Activated CD4-positive, CD25-positive, alpha-beta regulatory T cell treated with anti-CD3 and anti-CD28 coated beads, Interleukin-2, amount 50 U/mL, for 24 hours (primary cell): ENCODE measurements around the gene MAP3K8.
"Not testable (repeated sequence)": the region's sequence is repeated elsewhere in the genome, so short reads cannot be mapped to it uniquely, and the experiment has no call there.

ENCODE experiments used
- ATAC-seq, 2 donors: fragments of 150-1000 bp; cut with Tn5 transposase; one replicate each; pipeline ENCODE4 v1.10.0; 2021; ENCODE audit warnings: mild to moderate bottlenecking in 1 of 2, moderate library complexity in 1 of 2

Gene MAP3K8

DNA sequence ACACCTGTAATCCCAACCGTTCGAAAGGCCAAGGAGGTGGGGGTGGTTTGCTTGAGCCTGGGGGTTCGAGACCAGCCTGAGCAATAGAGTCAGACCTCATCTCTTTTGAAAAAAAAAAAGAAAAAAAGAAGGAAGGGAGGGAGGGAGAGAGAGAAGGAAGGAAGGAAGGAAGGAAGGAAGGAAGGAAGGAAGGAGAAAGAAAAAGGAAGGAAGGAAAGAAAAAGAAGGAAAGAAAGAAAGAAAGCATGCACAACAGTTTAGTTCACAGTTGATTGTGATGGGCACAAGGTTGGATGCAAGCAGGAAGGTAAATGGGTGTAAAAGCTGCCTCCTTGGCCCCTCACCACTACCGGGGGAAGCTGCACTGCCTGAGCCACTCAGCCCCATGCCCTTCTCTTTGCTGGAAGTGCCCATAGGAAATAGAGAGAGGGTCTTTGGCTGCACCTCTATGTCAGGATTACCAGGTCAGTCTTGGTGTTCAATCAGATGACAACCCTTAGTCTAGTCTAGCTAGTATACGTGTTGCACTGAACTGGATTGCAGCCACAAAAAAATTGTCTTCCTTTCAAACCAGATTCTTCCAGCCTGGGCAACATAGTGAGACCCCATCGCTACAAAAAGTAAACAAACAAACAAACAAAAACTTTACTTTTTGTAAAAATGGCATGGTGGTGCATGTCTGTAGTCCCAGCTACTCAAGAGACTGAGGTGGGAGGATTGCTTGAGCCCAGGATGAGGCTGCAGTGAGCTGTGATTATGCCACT, 20.0 kb downstream of the MAP3K8 start:
- ATAC-seq, result no peak

DNA sequence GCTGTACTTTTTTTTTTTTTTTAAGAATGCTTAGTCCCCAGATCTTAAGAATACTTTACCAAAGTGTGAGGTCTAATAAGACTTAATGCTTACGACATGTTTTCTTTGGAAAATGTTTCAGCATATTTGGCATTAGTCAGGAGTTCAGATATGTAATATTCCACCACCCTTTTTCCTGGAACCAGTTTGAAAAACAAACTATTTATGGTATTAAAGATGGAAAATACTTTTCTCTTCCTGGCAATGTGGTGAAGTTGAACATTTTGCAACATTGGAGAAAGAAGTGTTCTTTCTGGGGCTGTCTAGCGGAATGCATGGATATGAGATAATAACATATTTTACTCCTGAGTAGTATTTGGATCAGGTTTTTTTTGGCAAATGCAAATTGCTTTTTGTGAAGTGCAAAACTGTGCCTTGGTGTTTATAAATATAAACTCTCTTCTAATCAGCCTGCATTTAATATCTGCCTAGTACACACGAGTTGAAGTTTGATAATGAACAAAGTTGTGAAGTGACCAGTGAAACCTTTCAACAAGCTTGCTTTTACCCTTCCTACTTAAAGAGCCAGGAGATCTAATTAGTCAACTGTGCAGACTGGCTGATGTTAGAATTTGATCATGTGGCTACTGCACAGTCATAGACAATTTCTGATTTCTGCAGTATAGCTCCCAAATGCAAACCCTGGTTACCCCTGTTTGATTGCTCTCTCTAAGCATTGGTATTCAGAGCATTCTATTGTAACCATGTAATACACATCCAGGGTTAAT, 20.9 kb downstream of the MAP3K8 start:
- ATAC-seq, result peak in 1 of 2 donors; percentile 7

DNA sequence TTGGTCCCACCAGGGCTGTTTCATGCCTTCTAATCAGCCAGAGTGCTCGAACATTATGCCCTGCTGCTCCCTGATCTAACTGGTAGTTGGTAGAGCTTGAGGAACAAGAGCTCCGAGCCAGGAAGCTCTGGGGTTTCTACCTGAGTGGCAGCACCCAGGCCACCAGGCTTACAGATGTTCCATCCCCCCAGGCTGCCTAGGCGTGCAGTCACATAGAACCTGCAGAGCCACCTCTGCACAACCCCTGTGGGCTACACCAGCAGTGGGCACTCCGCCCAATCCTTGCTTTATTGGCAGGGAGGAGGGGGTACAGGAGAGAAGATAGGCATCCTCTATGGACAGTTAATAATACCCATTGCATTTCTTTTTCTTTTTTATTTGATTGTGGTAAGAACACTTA, 21.8 kb downstream of the MAP3K8 start:
- peak; percentile 35 to 45 for ATAC-seq

DNA sequence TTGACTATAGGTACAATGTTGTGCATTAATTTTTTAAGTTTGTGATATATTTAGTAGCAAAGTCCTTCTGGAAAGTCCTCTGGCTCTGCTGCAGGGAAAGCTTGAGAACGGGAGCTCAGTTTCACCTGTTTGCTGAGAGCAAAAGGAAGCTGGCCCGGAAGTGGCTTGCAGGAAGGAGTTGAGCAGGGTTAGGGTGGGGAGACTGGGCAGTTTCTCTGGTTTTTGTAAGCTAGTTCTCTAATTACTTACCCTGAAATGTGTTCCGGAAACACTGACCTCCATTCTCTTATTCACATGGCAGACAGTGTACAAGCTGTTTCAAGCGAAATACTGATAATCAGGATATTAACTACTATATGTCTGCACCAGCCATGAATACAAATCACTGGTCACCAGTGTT, 22.3 kb downstream of the MAP3K8 start:
- ATAC-seq, result peak; percentile 27 to 32

DNA sequence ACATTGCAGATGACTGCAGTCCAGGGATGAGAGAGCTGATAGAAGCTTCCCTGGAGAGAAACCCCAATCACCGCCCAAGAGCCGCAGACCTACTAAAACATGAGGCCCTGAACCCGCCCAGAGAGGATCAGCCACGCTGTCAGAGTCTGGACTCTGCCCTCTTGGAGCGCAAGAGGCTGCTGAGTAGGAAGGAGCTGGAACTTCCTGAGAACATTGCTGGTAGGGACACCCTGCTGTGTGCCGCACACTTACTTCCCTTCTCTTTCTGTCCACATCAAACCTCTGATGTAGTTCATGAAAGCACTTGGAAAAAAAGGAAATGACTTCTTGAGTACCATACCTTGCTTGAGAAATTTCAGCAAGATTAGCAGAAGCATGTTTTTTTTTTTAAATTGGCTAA, 25.3 kb downstream of the MAP3K8 start:
- ATAC-seq, result no peak

DNA sequence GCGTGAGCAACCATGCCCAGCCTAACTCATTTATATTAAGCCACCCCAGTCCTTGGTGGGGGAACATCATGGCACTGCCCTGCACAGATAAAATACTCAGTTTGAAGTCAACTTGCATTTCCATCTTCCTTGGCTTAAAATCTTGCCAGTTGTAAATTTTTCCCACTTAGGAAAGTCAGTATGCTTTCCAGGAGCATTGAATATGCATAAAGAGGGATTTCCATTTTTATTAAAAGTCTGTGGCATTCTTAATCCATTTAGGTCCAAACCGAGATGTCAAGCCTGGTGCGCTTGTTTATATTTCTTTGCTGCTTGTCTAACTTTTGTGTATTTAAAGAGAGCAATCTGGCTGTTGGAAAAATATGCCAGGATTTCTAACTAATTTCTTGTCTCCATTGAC, 26.1 kb downstream of the MAP3K8 start:
- no peak for ATAC-seq

DNA sequence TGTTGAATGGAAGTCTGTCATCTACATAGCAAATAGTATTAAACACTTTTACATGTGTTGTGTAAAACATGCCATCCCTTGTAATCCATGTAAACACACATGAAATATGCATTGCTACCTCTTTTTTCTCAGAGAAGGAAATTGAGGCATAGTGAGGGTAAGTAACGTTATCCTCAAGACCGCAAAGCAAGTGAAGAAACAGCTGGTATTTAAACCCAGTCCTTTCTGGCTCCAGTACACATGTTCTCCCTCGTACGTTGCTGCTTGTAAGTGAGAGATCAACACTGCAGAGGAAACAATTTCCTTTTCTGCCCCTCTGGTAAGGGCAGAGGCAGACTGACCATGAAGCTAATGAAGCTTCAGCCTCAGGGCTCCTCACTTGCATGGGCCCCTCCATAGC, 28.5 kb downstream of the MAP3K8 start:
- ATAC-seq, result no peak

DNA sequence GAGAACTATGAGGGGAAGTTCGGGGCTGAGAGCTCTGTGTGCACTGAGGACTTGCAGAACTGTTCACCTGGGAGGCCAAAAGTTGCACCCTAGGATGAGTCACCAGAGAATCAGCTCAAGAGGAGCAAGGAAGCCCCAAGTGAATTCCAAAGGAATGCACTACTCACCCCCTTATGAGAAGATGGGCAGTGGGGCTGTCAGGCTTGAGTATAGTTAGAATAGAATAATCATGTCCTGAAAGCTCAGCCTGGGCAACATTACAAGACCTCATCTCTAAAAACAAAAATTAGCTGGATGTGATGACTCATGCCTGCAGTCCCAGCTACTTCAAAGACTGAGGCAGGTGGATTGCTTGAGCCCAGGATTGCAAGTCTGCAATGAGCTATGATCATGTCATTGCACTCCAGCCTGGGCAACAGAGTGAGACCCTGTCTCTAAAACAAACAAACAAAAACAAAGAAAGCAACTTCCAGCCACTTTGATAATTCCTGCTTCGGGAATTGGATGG, 30.0 kb downstream of the MAP3K8 start:
- no peak for ATAC-seq

DNA sequence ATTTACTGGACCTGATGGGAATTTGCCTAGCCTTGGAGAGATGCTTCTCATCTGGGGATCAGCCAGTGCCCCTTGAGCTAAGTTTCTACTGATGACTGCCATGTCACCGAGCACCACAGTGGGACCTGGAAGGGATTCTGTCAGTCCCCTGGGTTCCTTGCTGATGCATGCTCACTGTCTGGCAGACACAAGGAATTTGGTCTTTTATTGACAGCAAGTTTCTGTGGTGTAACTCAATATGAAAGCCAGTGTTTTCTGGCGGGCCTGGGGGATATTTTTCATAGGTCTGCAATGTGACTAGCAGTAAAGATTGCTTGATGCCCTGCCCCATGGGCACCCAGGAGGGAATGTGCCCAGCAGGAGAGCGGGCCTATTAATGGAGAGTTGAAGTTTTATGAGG, 30.7 kb downstream of the MAP3K8 start:
- ATAC-seq, result no peak

DNA sequence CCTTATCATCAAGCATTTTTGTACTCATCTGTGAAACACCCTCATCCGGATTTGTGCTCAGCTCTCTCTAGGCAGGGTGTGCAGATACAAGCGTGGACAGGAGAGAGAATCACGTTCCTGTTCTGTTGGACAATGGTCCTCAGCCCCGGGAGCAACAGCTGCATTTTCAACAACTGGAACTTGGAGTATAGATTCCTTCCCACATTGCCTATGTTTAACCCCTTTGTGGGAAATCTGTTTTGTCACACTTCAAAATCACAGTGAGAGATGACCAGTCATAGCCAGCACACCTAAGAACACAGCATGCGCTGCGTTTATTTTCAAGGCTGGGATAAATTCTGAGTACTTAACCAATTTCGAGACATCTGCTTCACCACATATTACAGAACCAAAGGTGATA, 32.5 kb downstream of the MAP3K8 start:
- no peak for ATAC-seq

DNA sequence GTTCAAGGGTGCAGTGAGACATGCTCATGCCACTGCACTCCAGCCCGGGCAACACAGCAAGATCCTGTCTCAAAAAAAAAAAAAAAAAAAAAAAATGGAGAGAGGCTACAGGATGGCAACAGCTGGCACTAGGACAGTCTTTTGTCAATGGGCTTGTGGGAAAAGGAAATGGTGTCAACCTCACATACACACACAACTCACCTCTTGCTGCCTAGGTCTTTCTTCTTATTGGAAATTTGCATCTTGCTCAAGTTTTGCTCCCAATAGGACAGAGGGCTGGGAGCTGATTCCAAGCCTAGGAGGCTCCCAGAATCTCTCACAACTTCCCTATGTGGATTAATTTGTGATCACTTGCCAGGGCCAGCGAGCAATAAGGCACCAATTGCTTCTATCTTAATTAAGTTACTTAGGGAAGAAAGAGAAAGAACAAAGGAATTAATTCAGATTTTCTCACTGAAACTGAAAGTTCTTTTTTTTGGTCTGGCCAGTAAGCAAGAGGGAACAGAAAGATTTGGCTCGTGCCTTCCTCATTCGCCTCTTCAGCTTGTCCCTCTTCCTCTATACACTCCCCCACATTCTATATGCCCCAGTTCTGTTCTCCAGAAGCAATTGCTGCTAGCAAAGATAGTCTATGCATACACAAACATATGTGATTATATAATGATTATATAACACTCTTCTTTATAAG, 33.8 kb downstream of the MAP3K8 start:
- no peak for ATAC-seq

DNA sequence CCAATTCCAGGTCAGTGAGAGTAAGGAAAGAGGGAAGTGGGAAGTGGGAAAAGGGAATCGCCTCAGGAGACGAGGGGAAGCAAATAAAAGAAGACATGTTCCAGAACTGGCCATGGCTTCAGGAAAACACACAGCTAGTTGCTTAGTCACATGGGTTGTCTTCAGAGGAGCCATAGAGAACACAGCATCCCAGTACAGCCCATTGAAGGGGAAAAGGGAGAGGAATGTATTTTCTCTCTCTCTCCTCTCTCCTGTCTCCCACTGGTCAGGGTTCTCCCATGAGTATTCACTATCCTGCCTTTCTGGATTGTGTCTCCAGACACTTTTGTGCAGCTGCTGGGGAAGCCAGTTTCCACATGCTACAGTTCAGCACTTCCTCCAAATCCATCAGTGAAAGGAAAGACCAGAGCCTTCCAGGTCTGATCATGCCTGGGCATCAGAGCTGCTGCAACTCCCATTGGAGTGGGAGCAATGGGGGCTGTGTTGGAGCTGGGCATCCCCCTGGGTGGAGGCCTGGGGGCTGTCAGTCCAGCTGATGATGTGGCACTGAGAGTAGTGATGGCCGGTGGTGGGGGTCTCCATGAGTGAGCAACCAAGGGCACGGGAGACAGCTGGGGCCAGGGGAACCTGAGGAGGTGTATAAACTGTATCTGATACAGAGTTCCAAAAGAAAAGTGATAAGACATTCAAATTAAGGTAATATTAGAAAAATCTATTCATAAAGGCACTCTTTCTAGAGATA, 38.6 kb downstream of the MAP3K8 start:
- ATAC-seq, result no peak

DNA sequence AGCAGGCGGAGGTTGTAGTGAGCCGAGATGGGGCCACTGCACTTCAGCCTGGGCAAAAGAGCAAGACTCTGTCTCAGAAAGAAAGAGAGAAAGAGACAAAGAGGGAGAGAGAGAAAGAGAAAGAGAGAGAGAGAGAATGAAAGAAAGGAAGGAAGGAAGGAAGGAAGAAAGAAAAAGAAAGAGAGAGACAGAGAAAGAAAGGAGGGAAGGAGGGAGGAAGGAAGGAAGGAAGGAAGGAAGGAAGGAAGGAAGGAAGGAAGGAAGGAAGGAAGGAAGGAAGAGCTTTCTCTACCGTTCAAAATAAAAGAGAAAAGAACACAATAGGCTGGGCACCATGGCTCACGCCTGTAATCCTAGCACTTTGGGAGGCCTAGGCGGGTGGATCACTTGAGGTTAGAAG, 41.5 kb downstream of the MAP3K8 start:
- not testable (repeated sequence) for ATAC-seq

DNA sequence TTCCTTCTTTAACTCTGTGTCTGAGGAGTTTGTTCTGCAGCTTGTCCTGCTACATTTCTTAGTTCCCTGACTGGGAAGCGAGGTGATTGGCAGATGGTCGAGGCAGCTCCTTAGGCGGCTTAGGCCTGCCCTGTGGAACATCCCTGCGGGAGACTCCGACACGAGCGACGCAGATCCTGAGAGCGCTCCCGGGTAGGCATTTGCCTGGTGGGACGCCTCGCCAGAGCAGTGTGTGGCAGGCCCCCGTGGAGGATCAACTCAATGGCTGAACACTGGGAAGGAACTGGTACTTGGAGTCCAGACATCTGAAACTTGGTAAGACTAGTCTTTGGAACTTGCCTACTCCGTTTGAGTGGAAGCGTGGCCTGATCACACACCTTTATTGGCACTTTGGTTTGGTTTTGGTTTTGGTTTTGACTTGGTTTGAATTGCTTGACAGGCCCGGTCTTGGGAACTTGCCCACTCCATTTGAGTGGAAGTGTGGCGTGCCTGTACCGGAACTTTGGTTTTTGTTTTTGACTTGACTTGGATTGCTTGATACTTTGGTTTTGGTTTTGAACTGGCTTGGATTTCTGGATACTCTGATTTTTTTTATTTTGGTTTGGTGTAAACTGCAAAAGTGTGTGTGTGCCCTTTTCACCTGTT, 42.6 kb downstream of the MAP3K8 start:
- no peak for ATAC-seq

DNA sequence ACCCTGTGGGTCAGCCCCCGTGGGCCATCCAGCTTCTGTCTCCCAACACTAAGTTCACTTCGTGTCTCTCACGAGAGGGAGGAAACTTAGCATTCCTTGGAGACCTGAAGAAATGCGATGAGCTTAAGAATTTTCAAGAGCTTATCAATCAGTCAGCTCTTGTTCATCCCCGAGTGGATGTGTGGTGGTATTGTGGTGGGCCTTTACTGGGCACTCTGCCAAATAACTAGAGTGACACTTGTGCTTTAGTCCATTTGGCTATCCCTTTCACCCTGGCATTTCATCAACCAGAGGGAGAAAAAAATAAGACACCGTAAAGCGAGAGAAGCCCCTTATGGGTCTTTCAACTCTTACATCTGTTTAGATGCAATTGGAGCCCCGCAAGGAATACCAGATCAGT, 45.5 kb downstream of the MAP3K8 start:
- not testable (repeated sequence) for ATAC-seq

DNA sequence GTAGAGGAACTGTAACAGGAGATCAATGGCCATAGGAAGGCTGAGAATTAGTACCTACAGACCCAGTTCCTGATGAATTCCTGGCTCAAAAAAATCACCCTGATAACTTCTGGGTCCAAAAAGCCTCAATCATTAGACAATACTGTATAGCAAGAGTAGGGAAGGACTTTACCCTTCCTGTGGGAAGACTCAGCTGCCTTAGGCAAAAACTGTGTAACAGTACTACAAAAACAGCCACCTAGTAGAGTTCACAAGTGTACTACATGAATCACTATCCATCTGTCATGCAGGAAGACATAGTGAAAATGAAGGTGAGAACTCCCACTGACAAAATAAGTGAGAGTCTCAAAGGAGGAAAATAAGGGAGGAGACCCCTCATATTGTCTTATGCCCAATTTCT, 47.6 kb downstream of the MAP3K8 start:
- no peak for ATAC-seq

DNA sequence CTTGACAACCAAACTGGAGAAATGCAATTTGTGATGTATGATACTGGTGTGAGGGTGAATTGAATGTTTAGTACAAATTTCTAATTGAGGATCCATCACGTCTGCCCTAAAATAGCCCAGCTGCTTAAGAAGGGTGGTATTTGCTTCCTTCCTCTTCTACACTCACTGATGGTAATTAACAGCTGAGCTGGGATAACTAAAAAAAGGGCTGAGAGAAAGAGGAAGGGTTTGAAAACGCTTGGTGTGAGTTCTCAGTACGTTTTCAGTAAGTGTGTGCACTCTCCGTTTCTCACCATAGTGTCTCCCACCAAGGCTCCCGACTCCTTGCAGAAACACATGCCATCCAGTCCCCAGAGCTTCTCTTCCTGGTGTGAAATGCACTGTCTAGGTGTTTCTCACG, 54.3 kb downstream of the MAP3K8 start:
- no peak for ATAC-seq

DNA sequence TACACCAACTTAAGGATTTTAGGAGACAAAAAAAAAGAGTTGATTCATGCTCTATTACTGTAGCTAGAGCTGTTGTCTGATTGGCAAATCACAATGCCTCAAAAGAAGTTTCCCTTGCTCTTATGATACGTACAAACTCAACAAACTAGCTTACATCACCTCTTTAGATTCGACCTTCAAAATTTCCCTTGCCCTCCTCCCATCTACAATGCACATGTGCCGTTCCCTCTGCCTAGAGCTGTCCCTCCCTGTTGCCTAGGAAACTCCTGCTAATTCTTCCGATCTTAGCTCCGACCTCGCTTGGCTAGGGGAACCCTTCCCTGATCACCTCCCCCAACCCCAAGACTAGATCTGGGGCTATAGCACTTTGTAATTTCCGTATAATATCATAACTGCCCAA, 55.4 kb downstream of the MAP3K8 start:
- ATAC-seq, result no peak

DNA sequence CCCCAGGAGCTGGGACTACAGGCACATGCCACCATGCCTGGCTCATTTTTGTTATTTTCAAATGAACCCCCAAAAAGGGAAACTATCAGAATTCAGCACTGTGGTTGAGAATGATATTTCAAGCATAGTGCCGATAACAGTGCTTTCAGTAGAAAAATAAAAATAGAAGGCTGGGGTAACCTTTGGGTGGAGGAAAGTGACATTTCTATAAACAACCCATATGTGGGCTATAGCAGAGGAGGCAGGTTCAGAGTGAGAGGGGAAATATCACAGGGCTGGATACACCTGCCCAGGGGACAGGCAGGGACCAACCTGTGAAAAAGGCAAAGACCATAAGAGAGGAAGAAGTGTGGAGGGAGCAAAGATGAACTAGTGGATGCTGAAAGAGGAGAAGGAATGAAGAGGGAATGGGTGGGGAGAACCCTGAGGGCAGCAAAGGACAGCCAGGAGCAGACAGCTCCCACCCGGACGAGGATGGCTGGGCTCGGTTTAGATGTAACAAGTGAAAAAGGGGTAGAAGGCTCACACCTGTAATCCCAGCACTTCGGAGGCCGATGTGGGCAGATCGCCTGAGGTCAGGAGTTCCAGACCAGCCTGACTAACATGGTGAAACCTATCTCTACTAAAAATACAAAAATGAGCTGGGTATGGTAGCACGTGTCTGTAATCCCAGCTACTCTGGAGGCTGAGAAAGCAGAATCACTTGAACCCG, 56.5 kb downstream of the MAP3K8 start:
- ATAC-seq, result no peak

DNA sequence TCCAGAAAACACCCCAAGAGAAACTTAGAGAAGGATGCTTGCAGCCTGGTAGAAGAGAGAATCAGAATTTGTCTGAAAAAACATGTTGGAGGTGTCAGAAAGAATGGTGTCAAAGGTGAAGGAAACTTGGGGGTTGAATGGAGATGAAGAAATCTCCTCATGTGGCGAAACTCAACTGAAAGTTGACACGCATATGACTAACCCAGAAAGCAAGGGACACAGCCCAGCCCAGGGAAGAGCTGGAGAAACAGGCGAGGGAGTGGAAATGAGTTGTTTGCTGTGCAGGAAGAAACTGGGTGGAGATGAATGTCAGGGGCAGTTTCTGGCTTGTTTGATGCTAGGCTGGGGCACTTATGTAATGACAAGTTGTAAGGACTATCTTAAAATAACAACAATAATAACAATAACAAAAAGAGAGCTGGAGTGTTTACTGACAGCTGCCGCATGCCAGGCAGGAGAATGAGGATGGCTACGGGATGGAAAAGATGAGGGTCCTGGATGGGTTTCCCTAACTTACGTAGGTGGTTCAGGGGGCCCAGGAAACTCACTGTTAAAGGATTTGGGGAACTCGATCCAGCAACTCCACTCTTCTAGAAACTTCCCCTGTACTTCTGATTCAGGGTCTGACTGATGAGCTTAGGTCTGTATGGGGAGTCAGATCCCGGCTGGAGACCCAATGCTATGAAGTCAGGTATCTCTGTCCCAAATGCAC, 57.4 kb downstream of the MAP3K8 start:
- ATAC-seq, result no peak

DNA sequence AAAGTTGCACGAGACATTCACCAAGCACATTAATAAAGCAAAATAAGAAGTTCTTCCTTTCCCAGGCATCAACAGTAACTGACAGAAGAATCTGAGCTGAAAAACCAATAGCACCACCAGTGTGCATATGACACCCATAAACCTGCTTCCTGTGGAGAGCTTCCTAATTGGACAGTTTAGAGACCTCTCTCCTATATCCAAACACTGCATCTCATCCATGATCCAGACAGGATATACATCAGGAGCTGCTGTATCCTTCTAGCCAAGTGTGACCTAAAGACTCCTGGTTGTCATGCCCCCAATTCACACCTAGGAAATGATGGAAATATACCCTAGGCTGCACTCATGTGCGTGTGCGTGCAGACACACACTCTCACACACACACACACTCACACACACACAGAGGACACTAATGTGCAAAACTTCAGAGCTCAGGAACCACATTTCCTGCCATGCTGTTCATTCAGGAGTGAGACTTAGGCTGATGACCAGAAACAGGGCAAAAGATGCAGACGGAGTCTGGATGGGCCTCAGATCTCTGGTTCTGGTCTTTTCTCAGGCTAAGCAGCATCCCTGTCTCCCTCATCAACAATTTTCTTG, 58.0 kb downstream of the MAP3K8 start:
- ATAC-seq, result no peak
